GM21825 (cell line): Measurements from ENCODE around the gene THEMIS2.
A peak's percentile ranks its signal among the peaks of the same experiment; 100 is the strongest.
"Not testable (repeated sequence)": the region's sequence is repeated elsewhere in the genome, so short reads cannot be mapped to it uniquely, and the experiment has no call there.

Experiments
- ATAC-seq: cut with Tn5 transposase; IDR thresholded peaks from one replicate; pipeline ENCODE4 v1.9.1; 2021; ENCODE audit warnings: mild to moderate bottlenecking, moderate library complexity; ENCODE audit not compliant: unreplicated experiment

THEMIS2 gene

DNA sequence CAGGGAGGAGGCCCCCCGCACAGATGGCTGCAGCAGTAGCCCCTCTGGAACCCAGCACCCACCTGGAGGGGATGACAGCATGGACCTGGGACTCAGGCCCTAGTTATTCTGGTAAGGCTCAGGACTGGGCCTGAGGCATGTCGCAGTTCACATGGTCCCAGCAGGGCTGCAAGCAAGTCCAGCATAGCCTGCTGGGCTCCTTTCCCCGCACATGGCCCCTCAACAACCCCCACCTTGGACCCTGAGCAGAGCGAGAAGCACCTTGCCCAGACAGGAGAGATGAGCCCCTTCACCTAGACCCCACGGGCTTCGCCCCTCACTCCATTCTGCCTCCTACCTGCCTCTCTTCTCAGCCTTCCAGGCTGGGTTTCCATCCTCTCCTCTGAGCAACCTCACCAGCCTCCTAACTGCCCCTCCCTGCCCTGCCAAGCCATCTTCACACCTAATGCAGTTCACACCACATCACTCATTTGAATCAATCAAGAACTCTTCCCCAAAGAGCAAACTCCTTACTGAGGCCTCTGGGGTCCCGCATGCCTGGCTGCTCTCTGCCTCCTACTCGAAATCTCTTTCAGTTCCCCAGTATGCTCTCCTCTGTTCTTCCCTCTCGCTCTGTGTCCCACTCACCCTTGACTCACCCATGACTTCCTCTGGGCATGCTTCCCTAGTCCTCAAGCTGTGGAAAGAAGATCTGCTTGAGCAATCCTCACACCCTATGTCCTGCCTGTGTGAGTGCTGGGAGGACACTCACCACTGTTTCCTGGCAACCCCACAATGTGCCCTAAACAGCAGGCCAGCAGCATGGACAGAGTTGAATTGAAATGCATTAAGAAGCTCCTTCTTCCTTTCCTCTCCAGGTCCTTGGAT is 9.4 kb upstream of the THEMIS2 start:
- ATAC-seq: no peak

DNA sequence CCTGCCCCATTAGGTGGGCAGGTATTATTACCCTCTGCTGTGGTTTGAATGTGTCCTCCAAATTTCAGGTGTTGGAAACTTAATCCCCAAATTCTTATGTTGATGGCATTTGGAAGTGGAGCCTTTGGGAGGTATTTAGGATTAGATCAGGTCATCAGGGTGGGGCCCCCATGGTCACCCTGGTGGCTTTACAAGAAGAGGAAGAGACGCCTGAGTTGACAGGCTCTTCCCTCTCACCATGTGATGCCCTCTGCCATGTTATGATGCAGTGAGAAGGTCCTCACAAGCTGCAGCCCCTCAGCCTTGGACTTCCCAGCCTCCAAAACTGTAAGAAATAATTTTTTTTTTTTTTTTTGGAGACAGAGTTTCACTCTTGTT is 8.8 kb upstream of the THEMIS2 start:
- ATAC-seq: no peak

DNA sequence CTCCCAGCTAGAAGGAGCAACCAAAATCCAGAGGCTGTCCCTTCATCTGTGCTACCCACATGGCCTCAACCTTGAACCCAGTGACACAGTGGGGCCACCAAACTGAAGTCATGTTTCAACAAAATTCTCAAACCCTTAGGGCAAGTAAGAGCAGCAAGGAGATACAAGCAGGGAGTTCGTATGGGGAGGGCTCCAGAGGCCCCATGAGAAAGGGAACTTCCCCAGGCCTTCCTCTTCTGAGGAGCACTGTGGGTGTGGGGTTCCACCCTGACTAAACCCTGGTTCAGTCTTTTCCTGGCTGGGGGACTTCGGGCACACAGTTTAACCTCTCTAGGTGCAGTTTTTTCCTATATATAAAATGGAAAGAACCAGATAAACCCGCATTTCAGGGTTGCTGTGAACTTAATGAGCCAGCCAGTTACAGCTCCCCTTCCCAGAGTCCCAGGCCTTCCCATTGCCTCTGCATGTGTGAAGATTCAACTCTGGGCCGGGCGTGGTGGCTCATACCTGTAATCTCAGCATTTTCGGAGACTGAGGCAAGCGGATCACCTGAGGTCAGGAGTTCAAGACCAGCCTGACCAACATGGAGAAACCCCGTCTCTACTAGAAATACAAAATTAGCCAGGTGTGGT is 8.0 kb upstream of the THEMIS2 start:
- no peak for ATAC-seq

DNA sequence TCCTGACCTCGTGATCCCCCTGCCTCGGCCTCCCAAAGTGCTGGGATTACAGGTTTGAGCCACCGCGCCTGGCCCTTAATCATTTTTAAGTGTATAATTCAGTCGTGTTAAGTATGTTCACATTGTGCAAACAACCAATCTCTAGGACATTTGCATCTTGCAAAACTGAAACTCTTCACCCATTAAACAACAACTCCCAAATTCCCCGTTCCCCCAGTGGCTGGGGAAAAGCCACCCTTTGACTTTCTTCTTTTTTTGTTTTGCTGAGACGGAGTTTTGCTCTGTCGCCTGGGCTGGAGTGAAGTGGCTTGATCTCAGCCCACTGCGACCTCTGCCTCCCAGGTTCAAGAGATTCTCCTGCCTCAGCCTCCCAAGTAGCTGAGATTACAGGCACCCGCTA is 6.5 kb upstream of the THEMIS2 start:
- no peak for ATAC-seq

DNA sequence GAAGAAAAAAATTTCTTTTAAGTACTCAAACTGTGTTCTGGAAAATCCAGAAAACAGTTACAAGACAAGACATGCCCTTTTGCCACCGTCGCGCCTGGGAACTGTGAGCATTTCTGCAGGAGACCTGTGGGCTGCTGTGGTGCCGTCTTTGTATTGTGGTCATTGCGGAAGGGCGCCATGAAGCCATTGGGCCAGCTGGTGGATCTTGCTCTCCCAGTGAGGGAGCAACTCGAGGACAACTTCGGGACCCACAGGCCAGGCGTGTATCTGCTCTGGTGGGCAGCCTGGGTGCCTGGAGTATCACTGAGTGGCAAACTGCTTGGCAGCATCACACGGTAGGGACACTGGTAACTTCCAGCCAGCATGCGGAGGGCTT is 3.8 kb upstream of the THEMIS2 start:
- ATAC-seq: no peak

DNA sequence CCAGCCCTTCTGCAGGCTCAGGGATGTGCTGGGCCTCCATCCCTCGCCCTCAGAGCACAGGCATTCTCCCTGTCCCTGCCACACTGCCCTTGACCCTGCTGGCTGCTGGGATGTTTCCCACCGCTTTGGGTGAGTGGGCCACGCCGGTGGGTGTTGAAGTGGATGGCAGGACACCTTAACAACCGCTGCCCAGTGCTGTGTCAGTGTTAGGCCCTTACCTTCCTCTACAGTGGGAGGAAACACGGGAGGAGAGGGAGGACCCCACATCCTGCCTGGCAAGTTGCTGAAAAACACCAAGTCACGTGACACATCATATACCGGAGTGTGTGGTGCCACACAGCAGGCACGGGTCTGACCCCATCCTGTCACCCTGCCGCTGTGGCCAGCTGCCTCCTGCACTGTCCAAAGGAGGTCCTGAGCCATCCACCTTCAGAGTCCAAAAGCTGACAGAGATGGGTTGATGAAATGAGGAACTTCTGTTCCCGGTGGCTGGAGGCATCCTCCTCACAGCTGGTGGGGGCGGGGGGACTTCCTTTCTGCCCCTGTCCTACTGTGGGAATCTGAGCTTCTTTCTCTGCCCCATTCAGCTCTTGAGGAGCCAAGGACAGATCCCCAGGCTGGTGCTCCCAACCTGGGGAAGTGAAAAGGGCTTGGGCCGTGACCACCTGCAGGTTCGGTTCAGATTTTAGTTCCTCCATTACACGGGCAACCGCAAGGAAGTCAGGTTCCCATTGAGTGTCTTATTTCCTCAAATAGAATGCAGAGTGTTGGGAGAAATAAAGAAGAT is 3.2 kb upstream of the THEMIS2 start:
- peak; percentile 23 for ATAC-seq

DNA sequence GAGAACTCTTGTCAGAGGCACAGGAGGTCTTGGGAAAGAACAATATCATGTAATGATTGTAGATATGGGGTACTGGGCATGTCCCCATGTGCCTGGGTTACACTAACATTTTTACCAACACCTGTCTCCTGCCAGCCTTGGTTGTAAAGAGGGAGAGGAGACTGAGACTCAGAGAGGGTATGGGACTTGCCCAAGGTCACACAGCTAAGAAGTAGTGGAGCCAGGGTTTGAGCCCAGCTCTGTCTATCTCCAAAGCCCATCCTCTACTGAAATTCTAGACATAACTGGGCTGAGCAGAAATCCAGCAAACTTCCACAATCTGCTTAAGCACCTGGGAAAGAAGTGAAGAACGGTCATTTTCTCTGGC is 2.6 kb upstream of the THEMIS2 start:
- ATAC-seq: no peak

DNA sequence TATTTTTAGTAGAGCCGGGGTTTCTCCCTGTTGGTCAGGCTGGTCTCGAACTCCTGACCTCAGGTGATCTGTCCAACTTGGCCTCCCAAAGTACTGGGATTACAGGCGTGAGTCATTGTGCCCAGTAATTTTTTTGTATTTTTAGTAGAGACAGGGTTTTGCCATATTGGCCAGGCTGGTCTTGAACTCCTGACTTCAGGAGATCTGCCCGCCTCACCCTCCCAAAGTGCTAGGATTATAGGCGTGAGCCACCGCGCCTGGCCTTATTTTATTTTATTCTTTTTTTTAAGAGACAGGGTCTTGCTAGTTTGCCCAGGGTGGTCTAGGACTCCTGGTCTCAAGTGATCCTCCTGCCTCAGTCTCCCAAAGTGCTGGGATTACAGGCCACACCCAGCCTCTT is 1.3 kb upstream of the THEMIS2 start:
- not testable (repeated sequence) for ATAC-seq

DNA sequence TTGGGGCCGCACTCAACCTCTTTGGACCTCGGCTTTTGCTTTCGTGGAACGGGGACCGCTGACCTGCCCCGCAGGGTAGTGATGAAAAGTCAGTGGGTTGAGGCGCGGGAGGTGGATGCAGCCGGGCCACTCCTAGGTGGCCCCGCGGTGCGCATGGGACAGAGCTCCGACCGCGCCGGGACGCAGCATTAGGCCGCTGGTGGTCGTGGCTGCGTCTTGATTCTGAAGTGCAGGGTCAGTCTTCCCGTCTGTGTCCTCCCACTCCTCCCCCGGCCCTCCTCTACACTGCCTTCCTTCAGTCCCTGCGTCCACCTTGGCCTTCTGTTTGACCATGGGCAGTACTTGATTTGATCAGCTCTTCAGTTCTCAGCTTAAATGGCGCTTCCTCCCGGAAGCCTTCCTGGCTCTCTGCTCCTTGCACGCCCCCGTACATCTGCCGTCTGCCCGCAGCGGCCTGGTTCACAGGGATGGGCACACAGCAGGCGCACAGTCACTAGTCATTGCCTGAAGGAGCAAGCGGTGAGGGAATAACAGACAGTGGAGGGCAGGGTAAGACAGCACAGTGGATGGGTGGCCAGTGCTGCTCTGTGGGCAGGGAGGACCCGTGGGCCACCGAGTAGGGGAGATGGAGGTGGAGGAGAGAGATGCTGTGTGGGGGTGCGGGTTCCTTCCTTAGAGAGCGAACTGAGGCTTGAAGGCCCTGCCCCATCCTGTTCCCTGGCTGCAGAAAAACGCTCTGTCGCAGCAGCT is 633 bp downstream of the THEMIS2 start:
- no peak for ATAC-seq

DNA sequence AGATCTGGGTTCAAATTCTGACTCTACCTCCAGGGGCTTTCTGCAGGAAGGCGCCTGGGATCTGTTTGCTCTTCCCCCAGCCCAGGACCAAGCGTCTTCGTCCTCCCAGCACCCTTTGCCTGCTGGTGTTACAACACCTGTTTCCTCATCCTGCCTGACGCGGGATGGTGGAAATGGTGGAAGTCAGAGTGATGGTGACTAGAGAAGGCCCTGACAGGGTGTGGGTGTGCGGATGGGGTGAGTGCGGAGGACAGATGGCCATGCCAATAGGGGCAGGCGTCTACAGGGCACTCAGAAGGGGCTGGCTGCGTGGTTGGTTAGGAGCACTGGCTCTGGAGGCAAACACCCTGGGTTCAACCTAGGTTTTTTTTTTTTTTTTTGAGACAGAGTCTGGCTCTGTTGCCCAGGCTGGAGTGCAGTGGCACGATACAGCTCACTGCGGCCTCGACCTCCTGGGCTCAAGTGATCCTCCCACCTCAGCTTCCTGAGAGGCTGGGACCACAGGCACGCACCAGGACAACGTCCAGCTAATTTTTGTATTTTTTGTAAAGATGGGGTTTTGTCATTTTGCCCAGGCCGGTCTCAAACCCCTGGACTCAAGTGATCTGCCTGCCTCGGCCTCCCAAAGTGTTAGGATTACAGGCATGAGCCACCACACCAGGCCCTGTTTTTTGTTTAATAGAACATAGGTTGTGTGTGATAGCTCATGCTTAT is 1.5 kb downstream of the THEMIS2 start:
- no peak for ATAC-seq

DNA sequence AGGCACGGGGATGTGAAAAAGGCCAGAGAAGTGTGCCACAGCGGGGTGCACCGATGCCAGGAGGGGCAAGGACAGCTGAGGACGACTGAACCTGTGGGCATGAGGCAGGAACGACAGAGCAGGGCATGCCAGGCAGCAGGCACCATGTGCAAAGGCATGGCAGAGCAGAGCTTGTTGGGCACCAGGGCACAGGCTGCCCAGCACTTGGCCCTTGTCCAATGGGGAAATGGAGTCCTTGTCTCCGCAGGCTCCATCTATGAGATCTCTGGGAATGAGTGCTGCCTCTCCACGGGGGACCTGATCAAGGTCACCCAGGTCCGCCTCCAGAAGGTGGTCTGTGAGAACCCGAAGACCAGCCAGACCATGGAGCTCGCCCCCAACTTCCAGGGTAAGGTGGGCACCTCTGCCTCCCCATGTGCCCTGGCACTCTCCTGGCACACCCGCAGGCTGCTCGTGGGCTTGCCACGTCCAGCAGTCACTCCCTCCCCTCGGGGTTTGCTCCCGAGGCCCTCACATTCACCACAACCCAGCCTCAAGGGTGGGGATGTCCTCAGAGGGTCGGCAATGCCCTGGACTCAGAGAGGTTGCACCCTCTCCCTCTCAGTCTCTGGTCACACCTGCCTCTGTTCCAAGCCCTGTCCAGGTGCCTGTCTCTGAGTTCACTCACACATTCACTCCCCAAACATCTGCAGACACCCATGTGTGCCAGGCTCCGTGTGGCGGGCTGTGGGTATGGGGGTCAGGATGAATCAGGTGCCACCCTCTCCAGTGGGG is 4.2 kb downstream of the THEMIS2 start:
- ATAC-seq: no peak

DNA sequence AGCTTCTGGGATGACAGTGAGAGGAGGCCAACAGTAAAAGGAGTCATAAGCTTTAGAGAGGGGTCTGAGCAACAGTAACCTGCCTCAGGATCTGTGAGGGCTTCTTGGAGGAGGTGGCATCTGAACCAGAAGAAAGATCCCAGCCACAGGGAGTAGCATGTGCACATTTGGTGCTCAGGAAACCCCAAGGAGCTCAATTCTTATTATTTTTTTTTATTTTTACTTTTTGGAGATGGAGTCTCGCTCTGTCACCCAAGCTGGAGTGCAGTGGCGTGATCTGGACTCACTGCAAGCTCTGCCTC is 4.7 kb downstream of the THEMIS2 start:
- ATAC-seq: no peak

DNA sequence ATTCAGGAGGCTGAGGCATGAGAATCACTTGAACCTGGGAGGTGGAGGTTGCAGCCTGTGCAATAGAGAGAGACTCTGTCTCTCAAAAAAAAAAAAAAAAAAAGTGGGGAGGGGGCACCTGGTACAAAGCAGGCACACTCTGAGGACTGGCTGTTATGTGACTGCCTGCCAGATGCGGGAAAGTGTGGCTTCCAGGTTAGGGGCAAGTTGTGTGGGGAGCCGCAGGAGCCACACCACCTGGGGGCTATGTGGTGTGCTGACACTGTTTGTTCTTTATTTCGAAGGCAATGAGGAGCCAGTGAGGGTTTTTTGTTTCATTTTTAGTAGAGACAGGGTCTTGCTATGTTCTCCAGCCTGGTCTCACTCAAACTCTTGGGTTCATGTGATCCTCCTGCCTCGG is 5.7 kb downstream of the THEMIS2 start:
- ATAC-seq: no peak

DNA sequence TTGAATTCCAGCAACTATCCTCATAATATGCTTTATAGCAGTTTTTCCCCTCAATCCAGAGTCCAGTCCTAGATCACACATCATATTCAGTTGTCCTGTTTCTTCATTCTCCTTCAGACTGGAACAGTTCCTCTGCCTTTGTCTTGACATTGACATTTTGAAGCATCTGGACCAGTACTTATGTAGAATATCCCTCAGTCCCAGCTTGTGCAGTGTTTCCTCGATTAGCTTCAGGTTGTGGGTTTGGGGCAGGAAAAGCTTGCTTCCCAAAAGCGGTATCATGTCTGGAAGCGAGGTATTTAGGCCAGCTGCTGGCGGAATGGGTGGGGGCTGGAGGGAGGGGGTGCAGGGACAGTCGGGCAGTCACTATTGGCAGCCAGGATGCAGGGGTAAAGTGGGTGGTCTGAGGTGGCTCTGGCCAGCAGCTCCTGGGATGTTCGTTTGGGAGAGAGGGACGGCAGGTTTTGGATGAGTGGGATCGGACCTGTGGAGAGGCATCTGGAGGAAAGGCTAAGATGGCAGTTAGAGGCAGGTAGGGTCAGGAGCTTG is 6.5 kb downstream of the THEMIS2 start:
- no peak for ATAC-seq

DNA sequence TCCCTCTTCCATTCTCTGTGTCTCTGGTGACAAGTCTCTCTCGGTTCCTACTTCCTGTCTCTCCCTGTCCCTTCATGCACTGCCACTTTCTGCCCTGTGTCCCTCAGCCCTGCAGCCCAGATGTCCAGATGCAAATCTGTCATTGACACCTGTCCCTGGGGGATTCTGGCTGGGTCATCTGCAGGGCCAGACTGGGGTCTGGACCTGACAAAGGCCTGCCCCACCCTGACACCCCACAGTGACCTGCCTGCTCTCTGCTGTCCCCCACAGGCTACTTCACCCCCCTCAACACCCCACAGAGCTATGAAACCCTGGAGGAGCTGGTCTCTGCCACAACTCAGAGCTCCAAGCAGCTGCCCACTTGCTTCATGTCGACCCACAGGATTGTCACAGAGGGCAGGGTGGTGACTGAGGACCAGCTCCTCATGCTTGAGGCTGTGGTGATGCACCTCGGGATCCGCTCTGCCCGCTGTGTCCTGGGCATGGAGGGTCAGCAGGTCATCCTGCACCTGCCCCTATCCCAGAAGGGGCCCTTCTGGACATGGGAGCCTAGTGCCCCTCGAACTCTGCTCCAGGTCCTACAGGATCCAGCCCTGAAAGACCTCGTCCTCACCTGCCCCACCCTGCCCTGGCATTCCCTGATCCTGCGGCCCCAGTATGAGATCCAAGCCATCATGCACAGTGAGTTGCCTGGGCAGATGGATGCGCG is 7.2 kb downstream of the THEMIS2 start:
- no peak for ATAC-seq

DNA sequence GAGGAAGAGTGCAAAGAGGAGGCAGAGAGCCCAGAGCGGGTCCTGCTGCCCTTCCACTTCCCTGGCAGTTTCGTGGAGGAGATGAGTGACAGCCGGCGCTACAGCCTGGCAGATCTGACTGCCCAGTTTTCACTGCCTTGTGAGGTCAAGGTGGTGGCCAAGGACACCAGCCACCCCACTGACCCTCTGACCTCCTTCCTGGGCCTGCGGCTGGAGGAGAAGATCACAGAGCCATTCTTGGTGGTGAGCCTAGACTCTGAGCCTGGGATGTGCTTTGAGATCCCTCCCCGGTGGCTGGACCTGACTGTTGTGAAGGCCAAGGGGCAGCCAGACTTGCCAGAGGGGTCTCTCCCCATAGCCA is 10.2 kb downstream of the THEMIS2 start:
- no peak for ATAC-seq

DNA sequence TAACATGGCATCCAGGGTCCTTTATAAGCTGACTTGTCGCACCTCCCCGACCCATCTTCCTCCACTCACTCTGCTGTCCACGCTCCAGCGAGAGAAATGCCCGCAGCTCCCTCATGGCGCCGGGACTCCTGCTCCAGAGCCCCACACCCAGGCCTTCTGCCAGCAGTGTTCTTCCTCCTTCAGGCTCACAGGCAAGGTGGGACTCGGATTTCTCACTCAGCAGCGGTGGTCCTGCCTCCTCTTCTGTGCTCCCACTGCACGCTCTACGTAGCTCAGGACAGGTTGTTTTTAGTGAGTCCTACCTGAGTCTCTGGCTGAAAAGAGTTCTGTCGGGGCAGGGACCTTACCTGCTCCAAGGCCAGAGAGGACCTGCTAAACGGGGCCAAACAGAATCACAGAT is 11.2 kb downstream of the THEMIS2 start:
- no peak for ATAC-seq

DNA sequence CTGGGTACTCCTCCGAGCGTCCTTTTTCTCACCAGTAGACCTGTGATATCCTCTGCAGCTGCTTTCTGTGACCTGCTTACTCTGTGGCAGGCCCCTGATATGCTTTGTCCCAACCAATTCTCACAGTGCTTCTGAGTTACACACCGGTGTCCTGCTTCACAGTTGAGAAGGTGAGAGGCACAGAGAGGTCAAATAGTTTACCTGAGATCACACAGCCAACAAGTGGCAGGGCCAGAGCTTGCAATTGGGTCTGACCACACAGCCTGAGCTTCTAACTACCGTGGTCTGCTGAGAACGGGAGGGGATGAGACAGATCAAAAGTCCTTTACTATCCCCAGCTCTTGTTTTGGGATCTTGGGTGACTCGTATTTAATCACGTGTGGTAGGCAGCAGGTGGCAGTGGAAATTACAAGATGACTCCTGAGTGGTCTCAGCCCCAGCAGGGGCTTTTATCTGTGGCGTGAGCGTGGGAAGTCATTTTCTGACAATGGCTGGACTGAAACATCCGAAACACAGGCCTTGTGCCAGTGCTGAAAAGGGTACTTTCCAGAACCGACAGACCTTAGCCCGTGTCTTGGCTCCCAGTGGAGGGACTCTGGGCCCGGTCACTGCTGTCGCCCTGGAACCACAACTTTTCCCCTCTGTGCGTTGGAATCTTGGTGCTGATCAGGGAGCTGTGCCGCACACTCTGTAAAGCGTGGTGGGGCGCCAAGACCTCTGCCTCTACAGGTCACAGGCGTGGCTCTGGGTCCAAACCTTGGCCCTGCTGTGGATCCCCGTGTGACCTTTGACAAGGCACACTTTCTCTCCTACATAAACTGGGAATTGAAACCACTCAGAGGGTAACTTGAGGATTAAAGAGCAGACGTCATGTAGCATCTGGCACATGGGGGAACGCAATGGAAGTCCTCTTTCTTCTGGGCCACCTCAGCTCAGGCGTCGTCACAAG is 11.9 kb downstream of the THEMIS2 start:
- no peak for ATAC-seq
